DMS79 (cell line): ENCODE measurements around the gene BICDL2.

ENCODE experiments used
- DNase-seq: peaks from one replicate; lab custom pipeline; 2025; lab: John Stamatoyannopoulos, UW

Gene BICDL2

DNA sequence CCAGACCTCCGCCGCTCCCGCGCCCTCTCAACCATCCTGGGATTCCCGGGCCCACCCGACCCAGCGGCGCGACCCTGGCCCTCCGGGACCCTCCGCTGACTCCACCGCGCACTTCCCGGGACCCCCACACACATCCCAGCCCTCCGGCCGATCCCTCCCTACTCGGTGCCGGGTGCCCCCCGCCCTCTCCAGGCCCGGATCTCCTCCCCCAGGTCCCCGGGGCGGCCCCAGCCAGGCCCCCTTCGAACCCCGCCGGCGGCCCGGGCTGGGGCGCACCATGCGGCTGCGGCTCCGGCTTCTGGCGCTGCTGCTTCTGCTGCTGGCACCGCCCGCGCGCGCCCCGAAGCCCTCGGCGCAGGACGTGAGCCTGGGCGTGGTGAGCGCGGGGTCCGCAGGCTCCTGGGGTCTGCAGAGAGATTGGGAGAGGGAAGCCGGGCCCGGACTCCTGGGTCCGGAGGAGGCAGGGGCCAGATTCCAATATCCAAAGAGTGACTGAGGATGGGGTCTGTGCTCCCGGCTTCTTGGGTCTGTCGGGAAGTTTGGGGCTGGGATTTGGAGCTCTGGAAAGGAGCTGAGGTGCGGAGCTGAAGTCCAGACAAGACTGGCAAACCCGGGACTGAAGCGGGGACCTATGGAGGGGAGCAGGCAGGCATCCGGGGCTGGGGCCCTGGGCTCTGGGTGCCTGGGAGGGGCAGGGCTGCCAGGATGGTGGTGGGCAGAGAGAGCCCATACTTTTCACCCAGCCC lies 10.1 kb upstream of the BICDL2 start:
- DNase-seq = no peak

- no peak for DNase-seq
Measured at GRCh38 chr16:3045758-3046640, 9.3 kb upstream of the BICDL2 start, which contains the start of gene MMP25. Gene MMP25, plus strand, starts transcription at chr16:3046561. Its CDS starts 357 bp downstream, at chr16:3046918.

- DNase-seq = no peak
Measured at GRCh38 chr16:3044708-3045107, 8.0 kb upstream of the BICDL2 start.

DNA sequence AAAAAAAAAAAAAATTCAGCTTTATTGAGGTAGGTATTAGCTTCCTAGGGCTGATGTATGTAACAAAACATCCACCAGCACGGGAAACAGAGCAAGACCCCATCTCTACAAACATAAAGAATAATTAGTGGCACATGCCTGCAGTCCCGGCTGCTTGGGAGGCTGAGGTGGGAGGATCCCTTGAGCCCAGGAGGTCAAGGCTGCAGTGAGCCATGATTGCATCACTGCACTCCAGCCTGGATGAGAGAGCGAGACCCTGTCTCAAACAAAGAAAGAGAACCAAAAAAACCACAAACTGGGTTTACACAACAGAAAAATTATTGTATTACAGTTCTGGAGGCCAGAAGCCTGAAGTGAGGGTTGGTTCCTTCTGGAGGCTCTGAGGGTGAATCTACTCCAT lies 5.6 kb upstream of the BICDL2 start:
- DNase-seq = no peak

DNA sequence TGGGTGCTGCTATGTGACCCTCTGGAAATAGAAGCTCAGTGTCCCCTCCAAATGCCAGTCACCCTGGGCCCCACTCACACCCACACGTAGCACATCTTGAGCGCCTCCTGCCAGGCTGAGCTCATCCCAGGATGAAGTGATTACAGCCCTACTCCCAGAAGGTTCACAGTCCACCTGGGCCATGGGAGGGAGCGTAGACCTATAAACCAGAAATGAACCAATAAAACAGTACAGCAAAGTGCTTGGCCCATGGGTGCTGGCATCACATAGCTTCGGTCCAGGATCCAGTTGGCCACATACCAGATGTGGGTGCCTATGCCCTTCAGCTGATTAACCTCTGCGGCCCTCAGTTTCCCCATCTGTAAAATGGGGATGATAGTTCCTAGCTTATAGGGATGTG lies 2.2 kb upstream of the BICDL2 start:
- DNase-seq = no peak

GRCh38 chr16:3038256-3038655 lies 1.5 kb upstream of the BICDL2 start:
- DNase-seq = peak; percentile 39

GRCh38 chr16:3035972-3036725 lies 595 bp downstream of the BICDL2 start:
- no peak for DNase-seq

GRCh38 chr16:3035289-3035971 lies 1.3 kb downstream of the BICDL2 start:
- DNase-seq = no peak

DNA sequence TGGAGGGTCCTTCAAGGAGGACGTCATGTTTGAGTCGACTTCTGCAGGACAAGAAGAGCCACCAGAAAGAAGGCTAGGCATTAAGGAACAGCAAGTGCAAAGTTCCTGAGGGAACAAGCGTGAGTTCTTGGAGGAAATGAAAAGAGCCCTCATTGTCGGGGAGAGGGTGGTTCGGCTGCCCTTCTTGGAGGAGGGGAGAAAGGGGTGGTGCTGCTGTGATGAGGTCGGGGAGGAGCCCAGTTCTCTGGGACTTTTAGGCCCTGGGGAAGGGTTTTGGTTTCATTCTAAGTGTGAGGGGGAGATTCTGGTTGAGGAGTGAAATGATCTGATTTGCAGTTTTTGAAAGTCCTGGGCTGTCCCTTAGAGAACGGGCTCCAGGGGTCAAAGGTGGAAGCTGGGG lies 4.1 kb downstream of the BICDL2 start:
- DNase-seq = no peak

GRCh38 chr16:3030222-3031212 lies 6.2 kb downstream of the BICDL2 start:
- no peak for DNase-seq

DNA sequence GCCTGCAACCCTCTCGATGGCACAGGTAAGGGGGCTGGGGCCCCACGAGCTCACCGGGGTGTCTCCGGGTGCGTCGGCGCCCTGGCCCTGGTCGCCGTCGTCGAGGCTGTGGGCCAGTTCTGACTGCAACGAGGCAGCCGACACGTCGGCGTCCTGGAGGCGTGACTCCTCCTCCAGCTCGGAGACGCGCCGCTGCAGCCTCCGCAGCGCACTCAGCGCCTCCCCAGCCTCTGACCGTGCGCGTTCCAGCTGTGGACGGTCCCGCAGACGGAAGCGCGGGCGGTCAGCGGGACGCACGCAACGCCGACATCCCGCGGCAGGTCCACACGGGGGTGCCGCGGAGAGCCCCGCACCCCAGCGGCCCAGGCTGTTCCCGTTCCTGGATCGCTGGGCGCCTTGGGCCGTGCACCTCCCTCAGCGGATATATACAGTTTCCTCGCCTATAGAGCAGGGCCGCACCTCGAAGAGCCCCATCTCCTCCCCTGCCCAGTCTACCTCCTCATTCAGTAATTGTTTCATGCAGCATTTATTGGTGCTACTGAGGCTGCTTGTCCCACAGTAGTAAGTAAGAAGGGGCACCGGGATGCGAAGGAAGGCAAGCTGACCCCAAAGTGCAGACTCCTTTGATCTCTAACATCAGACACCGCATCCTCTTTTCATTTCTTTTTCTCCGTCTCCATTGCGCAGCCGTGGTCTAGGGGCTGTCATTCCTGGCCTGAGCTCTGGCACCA lies 7.1 kb downstream of the BICDL2 start:
- no peak for DNase-seq

DNA sequence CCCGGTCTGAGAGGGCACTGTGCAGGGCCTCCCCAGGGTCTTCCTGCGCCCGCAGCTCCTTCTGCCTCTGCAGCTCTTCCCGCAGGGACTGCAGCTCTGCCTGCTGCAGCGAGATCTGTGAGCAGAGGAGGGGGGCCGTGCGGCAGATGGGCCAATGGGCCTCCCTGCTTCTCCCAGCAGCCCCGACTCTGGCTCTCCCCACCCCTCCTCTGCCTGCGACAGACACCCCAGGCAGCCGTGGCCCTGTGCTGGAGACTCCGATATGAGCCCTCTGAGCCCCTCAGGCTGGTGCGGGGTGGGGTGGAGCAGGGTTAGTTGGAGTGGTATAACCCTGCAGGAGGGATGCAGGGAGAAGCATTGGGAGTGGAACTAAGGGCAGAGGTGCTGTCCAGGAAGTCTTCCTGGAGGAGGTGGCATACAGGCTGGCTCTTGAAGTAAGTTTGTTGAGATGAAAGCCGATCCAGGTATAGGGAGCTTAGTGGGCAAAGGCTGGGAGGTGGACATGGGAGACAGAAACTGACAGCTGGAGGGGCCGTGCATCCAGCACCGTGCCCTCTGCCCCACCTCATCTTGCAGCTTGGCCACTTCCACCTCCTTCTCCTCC lies 7.9 kb downstream of the BICDL2 start:
- DNase-seq = no peak

DNA sequence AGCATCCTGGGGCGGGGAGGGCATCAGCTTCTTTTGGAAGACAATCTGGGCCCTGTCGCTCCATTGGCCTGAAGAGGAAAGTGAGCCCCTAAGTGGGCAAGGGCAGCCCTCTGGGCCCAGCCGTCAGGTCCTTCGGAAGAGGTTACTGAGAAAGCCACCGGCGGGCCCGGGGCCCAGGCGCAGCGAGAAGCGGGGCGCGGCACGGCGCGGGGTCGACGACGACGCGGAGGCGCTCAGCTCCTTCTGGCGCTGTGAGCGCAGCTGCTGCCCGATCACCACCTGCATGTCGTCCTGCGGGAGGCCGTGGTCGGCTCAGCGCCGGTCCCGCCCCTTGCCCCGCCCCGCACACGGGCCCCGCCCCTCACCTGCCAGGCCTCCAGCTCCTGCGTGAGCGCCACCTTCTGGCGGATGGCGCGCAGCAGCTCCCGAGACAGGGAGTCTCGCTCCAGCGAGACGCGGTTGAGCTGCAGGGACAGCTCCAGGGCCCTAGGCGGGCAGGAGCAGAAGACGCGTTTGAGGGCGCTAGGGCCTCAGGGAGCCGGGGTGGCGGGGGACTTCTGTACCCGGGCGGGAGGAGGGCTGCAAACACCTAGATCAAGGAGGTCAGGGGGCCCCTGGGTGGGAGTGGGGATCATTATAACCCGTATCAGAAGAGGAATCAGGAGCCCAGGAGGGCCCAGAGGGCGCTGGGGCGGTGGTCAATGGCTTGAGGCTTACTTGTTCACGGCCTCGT lies 8.6 kb downstream of the BICDL2 start:
- DNase-seq = peak; percentile 69

- no peak for DNase-seq
Measured at GRCh38 chr16:3027489-3027795, 9.3 kb downstream of the BICDL2 start.

GRCh38 chr16:3026609-3027488 lies 9.9 kb downstream of the BICDL2 start:
- no peak for DNase-seq

- DNase-seq = no peak
Measured at GRCh38 chr16:3026003-3026378, 10.8 kb downstream of the BICDL2 start.

GRCh38 chr16:3025032-3026002 lies 11.4 kb downstream of the BICDL2 start:
- DNase-seq = no peak
